MV-4-11 (cell line): Measurements from ENCODE around the gene NOSIP.

Experiments used
- DNase-seq: peaks from one replicate; lab custom pipeline; 2025; lab: John Stamatoyannopoulos, UW

NOSIP gene

DNA sequence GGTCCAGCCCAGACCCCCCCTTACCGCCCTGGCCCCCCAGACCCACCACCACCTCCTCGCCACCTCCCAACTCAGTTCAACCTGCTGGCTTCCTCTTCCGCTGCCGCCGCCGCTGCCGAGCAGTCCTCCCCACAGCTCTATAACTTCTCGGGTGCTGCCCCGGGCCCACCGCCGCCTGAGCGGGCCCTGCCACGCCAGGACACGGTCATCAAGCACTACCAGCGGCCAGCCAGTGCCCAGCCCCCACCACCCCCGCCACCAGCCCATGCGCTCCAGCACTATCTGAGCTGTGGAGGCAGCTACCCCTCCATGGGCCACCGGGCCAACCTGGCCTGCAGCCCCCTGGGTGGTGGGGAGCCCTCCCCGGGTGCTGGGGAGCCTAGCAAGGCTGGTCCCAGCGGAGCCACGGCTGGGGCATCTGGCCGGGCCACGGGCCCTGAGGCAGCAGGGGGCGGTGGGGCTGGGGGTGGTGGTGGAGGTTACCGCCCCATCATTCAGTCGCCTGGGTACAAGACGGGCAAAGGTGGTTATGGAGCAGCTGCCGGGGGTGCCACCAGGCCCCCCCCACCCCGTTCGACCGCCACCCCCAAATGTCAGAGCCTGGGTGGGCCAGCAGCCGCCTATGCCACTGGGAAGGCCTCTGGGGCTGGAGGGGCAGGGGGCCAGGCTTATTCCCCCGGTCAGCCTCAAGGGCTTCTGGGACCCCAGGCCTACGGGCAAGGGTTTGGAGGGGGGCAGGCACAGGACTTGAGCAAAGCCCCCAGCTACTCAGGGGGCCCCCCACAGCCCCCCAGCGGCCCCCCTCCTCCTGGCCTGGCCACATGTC lies 14.8 kb upstream of the NOSIP start:
- no peak for DNase-seq

GRCh38 chr19:49594157-49594992 lies 14.0 kb upstream of the NOSIP start:
- no peak for DNase-seq

DNA sequence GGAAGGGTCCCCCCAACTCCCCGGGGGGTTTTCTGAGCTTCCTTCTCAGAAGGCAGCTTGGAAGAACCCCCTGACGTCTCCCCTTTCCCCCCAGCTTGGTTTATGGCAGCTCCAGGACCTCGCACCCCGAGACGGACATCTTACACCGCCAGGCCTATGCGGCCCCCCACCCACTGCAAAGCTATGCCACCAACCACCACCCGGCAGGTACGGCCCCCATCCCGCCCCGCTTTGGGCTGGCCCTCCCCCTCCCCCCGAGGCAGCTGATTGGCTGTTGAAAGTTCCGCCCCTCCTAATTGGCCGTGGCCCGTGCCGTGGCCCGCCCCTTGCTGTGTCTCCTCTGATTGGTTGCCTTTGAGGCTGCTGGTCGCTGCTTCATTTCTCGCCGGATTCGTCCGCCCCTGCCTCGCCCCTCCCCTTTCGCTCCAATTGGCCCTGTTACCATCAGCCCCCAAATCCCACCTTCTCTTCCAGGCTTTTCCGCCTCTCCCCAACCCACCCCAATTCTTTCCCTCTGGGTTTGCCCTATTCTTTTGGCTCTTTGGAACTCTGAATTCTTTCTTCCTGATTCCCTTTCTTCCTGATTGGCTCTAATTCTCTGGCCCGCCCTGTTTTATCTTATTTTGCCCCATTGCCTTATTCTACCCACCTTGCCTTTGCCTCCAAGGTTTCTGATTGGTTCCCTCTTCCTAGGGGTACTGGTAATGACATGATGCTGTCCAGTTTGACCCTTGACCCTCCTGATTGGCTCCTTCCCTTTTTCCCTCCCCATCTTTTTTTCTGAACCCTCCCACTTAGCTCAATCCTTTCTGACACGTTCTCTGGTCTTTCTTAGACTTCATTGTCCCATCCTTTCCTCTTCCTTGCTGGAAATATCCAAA lies 13.1 kb upstream of the NOSIP start:
- DNase-seq, result peak; percentile 91

GRCh38 chr19:49592486-49593232 lies 12.3 kb upstream of the NOSIP start:
- DNase-seq, result no peak

- DNase-seq, result no peak
Measured at GRCh38 chr19:49591731-49592485, 11.6 kb upstream of the NOSIP start.

- DNase-seq, result peak; percentile 77
Measured at GRCh38 chr19:49590971-49591730, 10.8 kb upstream of the NOSIP start, which contains the start of gene PRR12. TSS of gene PRR12 (plus strand) at chr19:49591182. CDS start at chr19:49591655, 473 bp downstream.

GRCh38 chr19:49590071-49590970 lies 10.0 kb upstream of the NOSIP start:
- DNase-seq, result peak; percentile 100

- DNase-seq, result no peak
Measured at GRCh38 chr19:49589502-49589905, 9.1 kb upstream of the NOSIP start.

GRCh38 chr19:49588365-49589122 lies 8.2 kb upstream of the NOSIP start:
- no peak for DNase-seq

GRCh38 chr19:49587227-49587626 lies 6.9 kb upstream of the NOSIP start:
- no peak for DNase-seq

DNA sequence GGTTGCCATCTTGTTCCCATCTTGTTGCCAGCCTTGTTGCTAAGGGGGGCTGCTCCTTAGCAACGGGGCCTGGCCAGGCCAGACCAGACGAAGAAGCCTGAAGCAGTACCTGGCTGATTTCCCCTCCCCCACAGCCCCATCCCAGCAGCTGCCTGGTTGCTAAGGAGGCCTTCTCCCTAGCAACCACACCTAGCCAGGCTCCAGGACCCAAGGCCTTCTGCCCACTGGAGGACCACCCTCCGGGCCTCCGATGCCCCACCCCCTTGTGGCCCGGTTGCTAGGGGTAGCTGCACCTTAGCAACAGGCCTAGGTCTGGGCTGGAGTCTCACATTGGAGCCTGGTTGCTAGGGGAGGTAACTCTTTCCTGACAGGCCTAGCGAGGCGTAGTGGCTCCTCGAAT lies 4.7 kb upstream of the NOSIP start:
- DNase-seq, result no peak

DNA sequence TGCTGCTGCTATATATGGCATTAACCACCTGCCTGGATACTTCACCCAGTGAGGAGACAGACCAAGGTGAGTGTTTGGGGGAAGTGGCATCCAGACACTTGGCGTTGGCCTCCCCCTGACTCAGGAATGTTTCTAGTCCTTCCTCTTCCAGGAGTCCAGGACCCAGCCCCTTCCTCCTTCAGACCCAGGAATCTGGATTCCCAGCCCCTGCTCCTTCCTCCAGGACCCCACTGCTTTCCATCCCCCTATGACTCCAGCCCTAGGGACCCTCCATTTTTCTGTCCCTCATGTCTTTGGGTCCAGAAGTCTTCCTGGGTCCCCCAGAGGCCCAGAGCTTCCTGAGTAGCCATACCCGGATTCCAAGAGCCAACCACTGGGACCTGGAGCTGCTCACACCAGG lies 2.9 kb upstream of the NOSIP start:
- no peak for DNase-seq

DNA sequence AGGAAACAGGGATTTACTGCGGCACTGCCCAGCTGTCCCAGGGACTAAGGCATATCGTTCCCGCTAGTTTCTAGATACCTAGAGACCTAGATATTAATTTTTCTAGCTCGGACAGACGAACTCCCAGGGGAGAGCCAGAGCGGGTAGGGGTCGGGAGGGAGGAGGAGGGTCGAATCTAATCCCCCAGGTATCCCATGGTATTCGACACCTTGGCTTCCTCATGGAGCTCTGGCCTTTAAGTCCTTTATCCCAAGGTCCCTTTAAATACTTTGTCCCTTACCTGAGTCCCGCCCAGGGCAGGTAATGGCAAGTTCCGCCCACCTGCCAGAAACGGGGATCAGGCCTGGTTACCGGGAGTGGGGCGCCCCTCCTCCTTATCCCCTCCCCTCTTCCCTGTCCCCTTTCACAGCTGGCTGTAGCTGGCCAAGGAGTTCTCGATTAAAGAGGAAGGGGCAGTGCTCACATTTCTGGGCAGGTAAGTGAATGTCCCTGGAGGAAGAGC lies 702 bp upstream of the NOSIP start, which contains the start of gene PRRG2:
TSS of gene PRRG2 (plus strand) at position 310 of the 502 bp plus-strand sequence. CDS start 1,904 bp downstream, outside the sequence.
- DNase-seq, result no peak

GRCh38 chr19:49579947-49580263 lies 451 bp downstream of the NOSIP start:
- DNase-seq, result no peak

- no peak for DNase-seq
Measured at GRCh38 chr19:49579193-49579592, 1.2 kb downstream of the NOSIP start.

- DNase-seq, result no peak
Measured at GRCh38 chr19:49574206-49574755, 6.1 kb downstream of the NOSIP start.

DNA sequence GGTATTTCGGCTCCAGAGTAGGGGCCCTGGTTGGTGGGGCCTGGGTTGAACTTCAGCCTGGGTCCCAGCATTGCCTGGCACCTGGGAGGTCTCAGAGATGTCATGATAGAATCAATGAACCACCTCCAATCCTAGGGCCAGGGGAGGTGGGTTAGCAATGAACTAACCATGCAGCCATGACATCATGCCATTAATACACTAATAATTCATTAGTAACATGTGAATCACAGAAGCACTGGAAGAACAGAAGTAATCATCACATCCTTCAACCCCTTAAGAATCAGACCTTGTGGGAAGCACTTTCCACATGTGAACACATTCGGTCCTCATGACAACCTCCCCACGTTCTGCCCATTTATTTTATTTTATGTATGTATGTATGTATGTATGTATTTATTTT lies 6.9 kb downstream of the NOSIP start:
- no peak for DNase-seq

- no peak for DNase-seq
Measured at GRCh38 chr19:49573009-49573408, 7.3 kb downstream of the NOSIP start.
